GM18498 (cell line): ENCODE measurements around the gene ZC3H11A.
"Not testable (repeated sequence)": the region's sequence is repeated elsewhere in the genome, so short reads cannot be mapped to it uniquely, and the experiment has no call there.

Source experiments
- ATAC-seq: cut with Tn5 transposase; IDR thresholded peaks from one replicate; pipeline ENCODE4 v1.9.1; 2021; ENCODE audit warnings: mild to moderate bottlenecking, moderate library complexity; ENCODE audit not compliant: unreplicated experiment

Gene ZC3H11A

DNA sequence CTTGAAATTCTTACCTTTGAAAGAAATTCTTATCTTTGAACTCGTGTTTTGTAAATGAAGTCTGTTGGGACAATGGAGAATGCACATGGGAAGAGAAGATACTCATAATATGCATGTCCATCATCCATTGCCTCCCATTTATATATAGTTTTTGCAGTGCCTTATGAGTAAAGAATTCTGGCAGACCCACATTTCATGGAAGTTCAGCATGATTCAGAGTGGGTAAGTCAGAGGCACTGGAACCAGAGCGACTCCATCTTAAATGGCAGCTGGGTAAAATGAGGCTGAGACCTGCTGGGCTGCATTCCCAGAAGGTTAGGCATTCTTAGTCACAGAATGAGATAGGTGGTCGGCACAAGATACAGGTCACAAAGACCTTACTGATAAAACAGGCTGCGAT lies 16.6 kb upstream of the ZC3H11A start:
- no peak for ATAC-seq

DNA sequence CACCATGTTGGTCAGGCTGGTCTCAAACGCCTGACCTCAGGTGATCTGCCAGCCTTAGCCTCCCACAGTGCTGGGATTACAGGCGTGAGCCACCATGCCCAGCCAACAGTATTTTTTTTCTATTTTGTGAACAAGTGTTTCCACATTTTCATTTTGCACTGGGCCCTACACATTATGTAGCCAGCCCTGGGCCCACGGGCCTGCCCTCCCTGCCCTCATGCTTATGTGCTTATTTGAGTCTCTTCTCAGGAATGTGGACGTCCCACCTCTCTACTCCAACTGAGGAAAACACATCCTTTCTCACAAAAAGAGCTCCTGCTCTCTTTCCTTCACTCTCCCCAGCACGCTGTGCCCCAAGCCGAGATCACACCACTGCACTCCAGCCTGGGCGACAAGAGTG lies 13.5 kb upstream of the ZC3H11A start:
- ATAC-seq: no peak

DNA sequence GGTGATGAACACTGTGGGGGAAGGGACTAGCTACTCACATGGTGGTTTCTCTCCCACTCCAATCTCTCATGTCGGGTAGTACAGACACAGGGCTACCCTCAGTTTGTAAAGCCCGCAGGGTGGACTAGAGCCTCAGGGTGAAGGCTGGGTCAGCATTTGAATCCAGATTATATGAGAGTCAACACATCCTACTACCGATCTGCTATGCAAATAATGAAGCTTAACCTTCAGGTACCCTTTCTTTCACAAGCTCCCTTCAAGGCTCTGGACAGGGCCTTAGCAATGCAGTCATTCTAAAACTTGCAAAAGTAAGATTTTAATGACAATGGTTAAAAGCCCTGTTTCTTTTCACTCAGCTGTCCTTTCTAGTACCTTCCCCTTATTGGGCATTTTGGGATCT lies 5.5 kb upstream of the ZC3H11A start:
- no peak for ATAC-seq

DNA sequence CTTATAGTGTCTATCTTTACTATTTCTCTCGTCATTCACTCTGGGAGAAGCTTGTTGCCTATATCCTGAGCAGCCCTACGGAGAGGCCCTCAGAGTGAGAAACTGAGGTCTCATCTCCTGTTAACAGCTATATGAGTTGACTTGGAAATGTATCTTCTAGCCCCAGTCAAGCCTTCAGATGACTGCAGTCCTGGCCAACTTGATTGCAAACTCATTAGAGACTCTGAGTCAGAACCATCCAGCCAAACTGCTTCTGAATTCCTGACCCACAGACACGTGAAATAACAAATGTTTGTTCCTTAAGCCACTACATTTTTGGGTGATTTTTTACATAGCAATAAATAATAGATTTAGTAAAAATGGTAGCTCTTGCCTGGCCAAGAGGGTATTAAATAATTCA lies 3.9 kb upstream of the ZC3H11A start:
- ATAC-seq: no peak

DNA sequence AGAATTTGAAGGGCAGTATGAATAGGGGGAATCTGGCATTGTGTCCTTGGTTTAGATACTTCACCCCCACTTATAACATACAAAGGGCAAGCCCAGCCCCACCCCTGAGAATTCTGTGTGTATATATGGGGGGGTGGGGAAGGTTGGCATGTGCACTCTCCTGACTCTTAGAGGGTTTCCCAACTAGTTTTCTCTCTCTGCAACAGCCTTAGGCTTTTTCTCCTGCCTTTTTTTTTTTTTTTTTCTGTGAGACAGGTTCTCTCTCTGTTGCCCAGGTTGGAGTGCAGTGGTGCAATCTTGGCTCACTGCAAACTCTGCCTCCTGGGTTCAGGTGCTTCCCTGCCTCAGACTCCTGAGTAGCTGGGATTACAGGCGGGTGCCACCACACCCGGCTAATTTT lies 2.9 kb upstream of the ZC3H11A start:
- ATAC-seq: no peak

- ATAC-seq: not testable (repeated sequence)
Observed at GRCh38 chr1:203793561-203793960, 1.9 kb upstream of the ZC3H11A start.

DNA sequence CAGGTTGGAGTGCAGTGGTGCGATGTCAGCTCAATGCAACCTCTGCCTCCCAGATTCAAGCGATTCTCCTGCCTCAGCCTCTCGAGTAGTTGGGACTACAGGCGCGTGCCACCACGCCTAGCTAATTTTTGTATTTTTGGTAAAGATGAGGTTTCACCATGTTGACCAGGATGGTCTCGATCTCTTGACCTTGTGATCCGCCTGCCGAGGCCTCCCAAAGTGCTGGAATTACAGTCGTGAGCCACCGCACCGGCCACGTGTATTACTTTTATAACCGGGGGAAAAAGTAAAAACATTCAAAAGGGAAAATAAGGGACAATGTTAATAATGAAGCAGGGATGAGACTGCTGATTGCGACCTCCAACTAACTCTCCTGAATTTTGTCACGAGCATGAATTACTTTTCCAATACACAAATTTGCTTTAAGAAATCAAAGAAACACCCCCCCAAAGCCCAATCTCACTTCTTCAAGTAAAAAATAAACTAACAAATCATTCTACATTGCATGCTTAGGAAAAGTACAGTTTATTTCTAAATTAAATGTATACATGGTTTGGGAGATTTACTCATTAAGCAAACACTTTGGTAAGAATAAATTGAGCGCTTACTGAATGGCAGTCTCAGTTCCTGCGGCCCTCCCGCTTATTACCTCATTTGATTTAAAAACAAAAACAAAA lies 521 bp upstream of the ZC3H11A start:
- ATAC-seq: no peak

DNA sequence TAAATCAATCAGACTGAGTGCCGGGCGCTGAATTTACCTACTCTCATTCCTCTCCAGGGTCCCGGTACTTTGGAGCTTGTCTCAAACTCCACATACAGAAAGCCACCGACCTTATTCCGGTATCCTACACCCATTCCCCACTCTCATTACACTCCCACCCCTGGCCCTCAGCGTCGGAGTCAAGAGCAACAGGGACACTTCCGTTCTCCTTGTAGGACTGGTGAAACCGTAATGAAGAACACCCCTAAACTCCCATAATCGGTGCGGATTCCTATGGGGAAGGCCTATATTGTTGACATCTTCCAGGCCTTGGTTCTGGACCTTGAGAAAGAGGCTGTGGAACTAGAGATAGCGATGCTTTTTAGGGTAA lies 798 bp downstream of the ZC3H11A start:
- ATAC-seq: no peak

- ATAC-seq: no peak
Observed at GRCh38 chr1:203797216-203797615, 1.8 kb downstream of the ZC3H11A start.

DNA sequence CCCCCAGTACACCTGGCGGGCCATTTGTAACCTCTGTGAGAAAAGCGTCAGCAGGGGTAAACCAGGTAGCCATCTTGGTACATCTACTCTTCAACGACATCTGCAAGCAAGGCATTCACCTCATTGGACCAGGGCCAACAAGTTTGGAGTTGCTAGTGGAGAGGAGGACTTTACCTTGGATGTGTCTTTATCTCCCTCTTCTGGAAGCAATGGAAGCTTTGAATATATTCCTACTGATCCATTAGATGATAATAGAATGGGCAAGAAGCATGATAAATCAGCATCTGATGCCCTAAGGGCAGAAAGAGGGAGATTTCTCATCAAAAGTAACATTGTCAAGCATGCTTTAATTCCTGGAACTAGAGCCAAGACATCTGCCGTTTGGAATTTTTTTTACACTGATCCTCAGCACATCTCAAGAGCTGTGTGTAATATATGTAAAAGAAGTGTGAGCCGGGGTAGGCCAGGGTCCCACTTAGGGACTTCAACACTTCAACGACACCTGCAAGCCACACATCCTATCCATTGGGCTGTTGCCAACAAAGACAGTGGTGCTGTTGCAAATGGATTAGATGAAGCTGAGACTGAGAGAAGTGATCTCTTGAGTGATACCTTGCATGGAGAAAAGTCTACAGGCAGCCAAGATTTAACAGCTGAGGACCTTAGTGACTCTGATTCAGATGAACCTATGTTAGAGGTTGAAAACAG lies 2.7 kb downstream of the ZC3H11A start:
- no peak for ATAC-seq

- ATAC-seq: no peak
Observed at GRCh38 chr1:203799157-203799556, 3.7 kb downstream of the ZC3H11A start.

- no peak for ATAC-seq
Observed at GRCh38 chr1:203799971-203800370, 4.5 kb downstream of the ZC3H11A start.

- no peak for ATAC-seq
Observed at GRCh38 chr1:203805689-203806088, 10.3 kb downstream of the ZC3H11A start.

GRCh38 chr1:203807196-203807595 lies 11.8 kb downstream of the ZC3H11A start:
- no peak for ATAC-seq

GRCh38 chr1:203813581-203814341 lies 18.3 kb downstream of the ZC3H11A start:
- no peak for ATAC-seq

DNA sequence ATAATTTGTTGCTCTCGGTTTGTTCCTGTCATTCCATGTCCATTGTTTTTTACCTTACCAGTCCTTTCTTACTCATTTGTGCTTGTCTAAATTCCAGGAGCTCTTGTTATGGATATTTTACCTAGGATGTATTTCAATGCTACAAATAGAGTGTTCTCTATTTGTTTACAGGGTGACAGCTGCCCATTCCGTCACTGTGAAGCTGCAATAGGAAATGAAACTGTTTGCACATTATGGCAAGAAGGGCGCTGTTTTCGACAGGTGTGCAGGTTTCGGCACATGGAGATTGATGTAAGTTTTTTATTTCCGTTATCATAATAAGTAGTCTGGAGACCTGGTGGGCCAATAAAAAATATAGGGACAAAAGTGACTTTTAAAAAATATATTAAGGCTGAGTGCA lies 23.0 kb downstream of the ZC3H11A start:
- no peak for ATAC-seq

DNA sequence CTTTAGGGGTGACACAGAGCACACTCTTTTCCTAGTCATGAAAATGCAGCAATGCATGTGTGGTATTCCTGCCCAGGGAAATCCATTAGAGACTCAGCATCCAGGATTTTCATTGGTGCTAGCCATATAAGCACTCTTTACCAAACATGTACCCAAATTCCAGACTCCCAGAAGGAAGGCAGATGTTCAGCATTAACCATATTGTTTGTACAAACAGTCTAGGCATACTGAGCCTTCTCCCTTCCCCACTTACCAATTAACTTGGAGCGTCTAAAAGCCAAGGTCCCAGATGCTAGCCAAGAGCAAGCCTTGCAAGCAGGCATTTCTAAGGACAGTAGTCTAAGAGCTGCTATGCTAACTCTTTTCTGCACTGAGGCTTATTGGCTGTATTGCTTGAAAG lies 27.9 kb downstream of the ZC3H11A start:
- ATAC-seq: no peak

DNA sequence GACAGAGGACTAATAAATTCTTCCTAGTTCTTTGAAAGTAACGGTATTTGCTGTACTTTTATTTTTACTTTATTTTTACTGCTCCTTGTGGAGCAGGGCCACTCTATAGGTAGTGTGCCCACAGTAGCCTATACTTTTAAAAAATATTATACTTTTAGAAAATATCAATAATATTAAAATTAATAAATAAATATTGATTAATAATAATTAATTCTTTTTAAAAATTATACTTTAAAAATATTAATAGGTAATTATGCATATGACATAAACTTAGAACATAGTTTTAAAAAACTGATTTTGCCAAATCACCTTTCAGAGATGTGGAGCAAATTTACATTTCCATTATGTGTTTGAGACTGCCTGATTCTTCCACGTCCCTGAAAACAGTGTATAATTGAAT lies 30.8 kb downstream of the ZC3H11A start:
- no peak for ATAC-seq

- no peak for ATAC-seq
Observed at GRCh38 chr1:203828002-203828401, 32.6 kb downstream of the ZC3H11A start.

- no peak for ATAC-seq
Observed at GRCh38 chr1:203828503-203828902, 33.1 kb downstream of the ZC3H11A start.

DNA sequence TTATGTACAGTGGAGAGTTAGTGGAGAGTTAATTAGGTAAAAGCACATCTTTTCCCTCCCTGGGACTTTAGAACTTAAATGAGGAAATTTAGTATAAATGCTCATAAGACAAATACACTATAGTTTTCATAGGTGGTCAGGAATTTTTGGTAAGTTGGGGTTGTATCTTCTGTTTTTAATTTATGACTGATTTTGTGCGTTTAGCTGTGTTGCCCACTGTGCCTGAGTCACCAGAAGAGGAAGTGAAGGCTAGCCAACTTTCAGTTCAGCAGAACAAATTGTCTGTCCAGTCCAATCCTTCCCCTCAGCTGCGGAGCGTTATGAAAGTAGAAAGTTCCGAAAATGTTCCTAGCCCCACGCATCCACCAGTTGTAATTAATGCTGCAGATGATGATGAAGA lies 33.8 kb downstream of the ZC3H11A start:
- ATAC-seq: not testable (repeated sequence)

GRCh38 chr1:203835476-203835875 lies 40.1 kb downstream of the ZC3H11A start:
- ATAC-seq: no peak
